Cerebellar cortex (tissue), 1 donor: ENCODE data around the gene CPT1C.
A peak's percentile ranks its signal among the peaks of the same experiment; 100 is the strongest.

Source experiments
- DNase-seq: peaks from one replicate; pipeline ENCODE4 v3.0.0-alpha.2; 2015; ENCODE audit warnings: low spot score

CPT1C gene

GRCh38 chr19:49682274-49682673 lies 8.6 kb upstream of the CPT1C start:
- no peak for DNase-seq

GRCh38 chr19:49683814-49684250 lies 7.1 kb upstream of the CPT1C start:
- no peak for DNase-seq

- DNase-seq = no peak
These were observed 6.5 kb upstream of the CPT1C start for GRCh38 chr19:49684251-49684982.

- no peak for DNase-seq
These were observed 5.8 kb upstream of the CPT1C start for GRCh38 chr19:49684983-49685553.

GRCh38 chr19:49685845-49686332 lies 5.0 kb upstream of the CPT1C start:
- DNase-seq = no peak

- DNase-seq = no peak
These were observed 4.3 kb upstream of the CPT1C start for GRCh38 chr19:49686503-49687088.

- DNase-seq = no peak
These were observed 3.8 kb upstream of the CPT1C start for GRCh38 chr19:49687150-49687549.

- no peak for DNase-seq
These were observed 3.2 kb upstream of the CPT1C start for GRCh38 chr19:49687566-49688316.

GRCh38 chr19:49688531-49689132 lies 2.3 kb upstream of the CPT1C start:
- no peak for DNase-seq

GRCh38 chr19:49689133-49690078 lies 1.5 kb upstream of the CPT1C start, which contains the start of gene ADM5:
TSS of gene ADM5 (plus strand) at chr19:49689594. CDS start at chr19:49689838, 244 bp downstream.
- DNase-seq = peak; percentile 79

- DNase-seq = no peak
These were observed 749 bp upstream of the CPT1C start for GRCh38 chr19:49690079-49690655.

- DNase-seq = peak; percentile 88
These were observed 579 bp downstream of the CPT1C start for GRCh38 chr19:49691243-49692146.

GRCh38 chr19:49692147-49692506 lies 1.2 kb downstream of the CPT1C start:
- DNase-seq = peak; percentile 80

GRCh38 chr19:49696115-49696514 lies 5.2 kb downstream of the CPT1C start:
- DNase-seq = no peak

- no peak for DNase-seq
These were observed 5.9 kb downstream of the CPT1C start for GRCh38 chr19:49696865-49697264.

GRCh38 chr19:49699364-49699763 lies 8.4 kb downstream of the CPT1C start:
- no peak for DNase-seq

GRCh38 chr19:49700563-49700962 lies 9.6 kb downstream of the CPT1C start:
- no peak for DNase-seq

GRCh38 chr19:49701271-49701786 lies 10.4 kb downstream of the CPT1C start:
- no peak for DNase-seq
